ENCODE results near the gene STXBP5L.

STXBP5L gene

DNA sequence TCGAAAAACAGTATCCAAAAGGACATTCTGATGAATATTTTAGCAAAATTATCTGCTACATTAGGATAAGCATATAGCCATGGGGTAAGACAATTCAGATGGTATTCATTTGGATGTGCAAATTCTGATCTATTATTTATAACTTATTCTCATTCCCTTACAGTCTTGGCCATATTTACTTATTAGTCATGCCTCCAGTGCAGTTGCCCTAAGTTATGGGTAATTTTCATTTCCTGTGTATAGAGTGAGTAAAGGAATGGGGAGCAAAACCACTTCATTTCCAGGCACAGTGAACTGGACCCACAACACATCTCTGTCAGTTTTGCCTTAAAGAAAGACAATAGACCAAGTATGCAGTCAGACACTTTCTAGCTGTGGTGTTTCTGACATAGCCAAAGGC lies 503.5 kb downstream of the STXBP5L start:
- no peak overlapping the region for H2AFZ ChIP-seq (ENCODE audit: low read length)
- H3K27ac ChIP-seq (ENCODE audit: low read depth, low read length, poor library complexity, severe bottlenecking), result no peak overlapping the region

DNA sequence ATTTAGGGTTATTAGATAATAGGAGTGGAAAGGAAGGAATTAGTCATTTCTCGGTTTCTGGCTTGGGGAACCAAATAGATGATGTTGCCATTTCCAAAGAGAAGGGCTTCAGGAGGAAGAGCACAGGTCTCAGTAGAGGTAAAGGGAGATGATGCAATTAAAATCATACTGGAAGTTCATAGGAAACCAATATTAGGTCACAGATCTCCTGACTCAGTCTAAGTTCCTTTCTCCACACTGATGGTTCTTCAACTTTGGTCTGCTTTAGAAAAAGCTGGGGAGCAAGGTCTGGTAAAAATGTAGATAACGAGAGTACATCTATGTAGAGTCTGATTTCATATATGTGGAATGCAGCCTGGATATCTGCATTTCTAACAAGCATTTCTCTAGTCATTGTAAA lies 506.9 kb downstream of the STXBP5L start:
- TF ChIP-seq EZH2 (IDR thresholded peaks at IDR 0.05; ENCODE audit: borderline replicate concordance, low read length), result no peak
- TF ChIP-seq, protein P1, sequence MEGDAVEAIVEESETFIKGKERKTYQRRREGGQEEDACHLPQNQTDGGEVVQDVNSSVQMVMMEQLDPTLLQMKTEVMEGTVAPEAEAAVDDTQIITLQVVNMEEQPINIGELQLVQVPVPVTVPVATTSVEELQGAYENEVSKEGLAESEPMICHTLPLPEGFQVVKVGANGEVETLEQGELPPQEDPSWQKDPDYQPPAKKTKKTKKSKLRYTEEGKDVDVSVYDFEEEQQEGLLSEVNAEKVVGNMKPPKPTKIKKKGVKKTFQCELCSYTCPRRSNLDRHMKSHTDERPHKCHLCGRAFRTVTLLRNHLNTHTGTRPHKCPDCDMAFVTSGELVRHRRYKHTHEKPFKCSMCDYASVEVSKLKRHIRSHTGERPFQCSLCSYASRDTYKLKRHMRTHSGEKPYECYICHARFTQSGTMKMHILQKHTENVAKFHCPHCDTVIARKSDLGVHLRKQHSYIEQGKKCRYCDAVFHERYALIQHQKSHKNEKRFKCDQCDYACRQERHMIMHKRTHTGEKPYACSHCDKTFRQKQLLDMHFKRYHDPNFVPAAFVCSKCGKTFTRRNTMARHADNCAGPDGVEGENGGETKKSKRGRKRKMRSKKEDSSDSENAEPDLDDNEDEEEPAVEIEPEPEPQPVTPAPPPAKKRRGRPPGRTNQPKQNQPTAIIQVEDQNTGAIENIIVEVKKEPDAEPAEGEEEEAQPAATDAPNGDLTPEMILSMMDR (IDR thresholded peaks at IDR 0.05; ENCODE audit: low read length), result no peak
- Histone ChIP-seq H3K9me3 (ENCODE audit: low read length) (no peaks in the 10 kb centered on the region), H4K20me1 (ENCODE audit: insufficient read depth, low read length) (no peaks in the 10 kb centered on the region), H3K4me1 (ENCODE audit: insufficient read depth, low read length, severe bottlenecking) (no peaks in the 10 kb centered on the region), H3K27me3 (ENCODE audit: insufficient read depth, low read length) (no peaks in the 10 kb centered on the region), H3K79me2 (ENCODE audit: insufficient read depth, low read length) (no peaks in the 10 kb centered on the region), H2AFZ (ENCODE audit: low read length) (no peak overlapping the region), H3K9ac (ENCODE audit: low read length) (no peak overlapping the region), H3K27ac (ENCODE audit: low read depth, low read length, poor library complexity, severe bottlenecking) (no peak overlapping the region), H3K36me3 (ENCODE audit: insufficient read depth, low read length) (no peaks in the 10 kb centered on the region), H3K4me3 (ENCODE audit: low read depth, low read length, poor library complexity, severe bottlenecking) (no peak overlapping the region), H3K4me2 (ENCODE audit: low read length) (no peak overlapping the region), H3K9me2 (ENCODE audit: low read depth, low read length) (no peaks in the 10 kb centered on the region), H3F3A (ENCODE audit: insufficient read depth, low read length) (no peaks in the 10 kb centered on the region)

More for the DNA sequence above, 503.5 kb downstream of the STXBP5L start:
- H3K79me2 ChIP-seq (ENCODE audit: insufficient read depth, low read length), result no peaks in the 10 kb centered on the region
- no peaks in the 10 kb centered on the region for H3K4me1 ChIP-seq (ENCODE audit: insufficient read depth, low read length, severe bottlenecking)
- no peaks in the 10 kb centered on the region for H4K20me1 ChIP-seq (ENCODE audit: insufficient read depth, low read length)
- H3K4me3 ChIP-seq (ENCODE audit: low read depth, low read length, poor library complexity, severe bottlenecking), result no peak overlapping the region
- no peaks in the 10 kb centered on the region for H3K36me3 ChIP-seq (ENCODE audit: insufficient read depth, low read length)
- no peak overlapping the region for H3K9ac ChIP-seq (ENCODE audit: low read length)
- H3K27me3 ChIP-seq (ENCODE audit: insufficient read depth, low read length), result no peaks in the 10 kb centered on the region
- H3F3A ChIP-seq (ENCODE audit: insufficient read depth, low read length), result no peaks in the 10 kb centered on the region; the same call in 1 of the 2 replicates
- no peaks in the 10 kb centered on the region for H3K9me2 ChIP-seq (ENCODE audit: low read depth, low read length)
- TF ChIP-seq EZH2 (IDR thresholded peaks at IDR 0.05; ENCODE audit: borderline replicate concordance, low read length), result no peak
- TF ChIP-seq, protein P1 (IDR thresholded peaks at IDR 0.05; ENCODE audit: low read length), result no peak
- no peak overlapping the region for H3K4me2 ChIP-seq (ENCODE audit: low read length)
- H3K9me3 ChIP-seq (ENCODE audit: low read length), result no peaks in the 10 kb centered on the region

DNA sequence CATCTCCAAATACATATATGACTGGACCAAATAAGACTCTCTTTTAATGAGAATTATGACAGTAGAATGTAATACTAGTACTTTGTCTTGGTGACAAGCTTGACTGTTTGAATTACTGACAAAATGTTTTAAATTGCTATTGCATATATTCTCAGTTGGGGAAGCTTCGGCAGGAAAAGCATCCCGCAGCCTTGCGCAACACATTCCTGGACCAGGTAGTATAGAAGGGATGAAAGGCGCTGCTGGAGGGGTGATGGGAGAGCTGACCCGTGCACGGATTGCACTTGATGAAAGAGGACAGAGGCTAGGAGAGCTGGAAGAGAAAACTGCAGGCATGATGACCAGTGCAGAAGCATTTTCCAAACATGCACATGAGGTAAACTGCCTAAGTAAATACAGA lies 510.2 kb downstream of the STXBP5L start:
- H3K4me2 ChIP-seq (ENCODE audit: low read length), result no peak overlapping the region
- H3K27ac ChIP-seq (ENCODE audit: low read depth, low read length, poor library complexity, severe bottlenecking), result no peak overlapping the region
- no peaks in the 10 kb centered on the region for H3F3A ChIP-seq (ENCODE audit: insufficient read depth, low read length)
- H3K4me1 ChIP-seq (ENCODE audit: insufficient read depth, low read length, severe bottlenecking), result no peaks in the 10 kb centered on the region
- H3K27me3 ChIP-seq (ENCODE audit: insufficient read depth, low read length), result no peaks in the 10 kb centered on the region
- H3K79me2 ChIP-seq (ENCODE audit: insufficient read depth, low read length), result no peaks in the 10 kb centered on the region
- TF ChIP-seq EZH2 (IDR thresholded peaks at IDR 0.05; ENCODE audit: borderline replicate concordance, low read length), result no peak
- TF ChIP-seq, protein P1 (IDR thresholded peaks at IDR 0.05; ENCODE audit: low read length), result no peak
- no peak overlapping the region for H3K9ac ChIP-seq (ENCODE audit: low read length)
- H3K4me3 ChIP-seq (ENCODE audit: low read depth, low read length, poor library complexity, severe bottlenecking), result no peak overlapping the region
- H3K9me2 ChIP-seq (ENCODE audit: low read depth, low read length), result no peaks in the 10 kb centered on the region
- no peaks in the 10 kb centered on the region for H4K20me1 ChIP-seq (ENCODE audit: insufficient read depth, low read length)
- no peak overlapping the region for H2AFZ ChIP-seq (ENCODE audit: low read length)
- no peaks in the 10 kb centered on the region for H3K9me3 ChIP-seq (ENCODE audit: low read length)
- no peaks in the 10 kb centered on the region for H3K36me3 ChIP-seq (ENCODE audit: insufficient read depth, low read length)
